ENCODE data around the gene RAB42. TPM values are rescaled to one million over a fixed set of nuclear protein-coding genes. Genes with fewer than 3 reads are reported as not detected.

The RAB42 gene
- total and polyA plus RNA-seq, 12 donors, result 0.17 to 3.4 (median 0.54) TPM

DNA sequence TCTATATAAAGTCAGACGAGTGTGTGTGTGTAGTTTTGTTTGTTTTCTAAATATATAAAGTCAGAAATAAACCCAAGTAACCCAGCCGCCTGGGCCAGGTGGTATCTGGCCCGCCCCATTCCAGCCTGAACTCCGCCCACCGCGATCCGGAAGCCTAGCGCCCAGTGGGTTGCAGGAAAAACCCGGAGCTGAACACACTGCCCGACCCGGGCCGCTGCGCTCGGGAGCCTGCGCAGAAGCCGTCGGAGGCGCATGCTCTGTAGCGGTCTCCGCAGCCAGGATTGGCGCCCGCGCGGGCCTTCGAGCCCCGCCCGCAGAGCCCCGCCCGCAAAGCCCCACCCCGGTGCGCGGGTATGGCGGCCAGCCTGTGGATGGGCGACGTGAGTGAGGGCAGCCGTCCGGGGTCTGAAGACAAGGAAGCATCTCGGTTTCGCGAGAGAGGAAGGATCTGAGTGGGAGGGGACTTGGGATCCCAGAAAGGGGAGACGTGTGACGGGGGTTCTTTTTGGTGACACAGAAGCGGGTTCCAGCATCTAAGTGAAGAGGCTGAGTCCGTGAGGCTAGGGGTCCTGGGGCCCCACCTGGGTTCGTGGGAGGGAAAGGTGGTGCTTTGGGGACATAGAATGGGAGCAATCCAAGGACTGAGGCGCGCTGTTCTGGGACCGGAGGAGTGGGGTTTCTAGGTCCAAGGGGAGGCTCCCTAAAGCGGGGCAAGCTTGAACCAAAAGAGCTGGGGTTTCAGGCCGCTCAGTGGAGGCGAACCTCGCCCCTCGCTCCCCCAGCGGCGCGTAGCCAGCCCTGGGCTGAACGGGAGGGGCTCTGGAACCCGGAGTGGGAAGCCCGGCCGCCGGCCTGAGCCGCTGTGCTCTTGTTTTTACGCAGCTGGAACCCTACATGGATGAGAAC, 39.1 kb upstream of the RAB42 start, which contains the start of gene TRNAU1AP:
Gene TRNAU1AP, plus strand, starts transcription at position 328 of the 906 bp plus-strand sequence. Its CDS starts 26 bp downstream, at position 354.
- Histone ChIP-seq H3K27me3 (no peaks in the 10 kb centered on the region), H3K9me3 (no peaks in the 10 kb centered on the region), H3K27ac (peak within 1 kb of the TSS; percentile 43 to 92 (median 86)), H3K36me3 (peaks cover 0 to 40% (median 12%) of the 10 kb centered on the region in 9 donors), H3K4me3 (peak within 1 kb of the TSS; percentile 66 to 96 (median 88)), H3K4me1 (peaks cover 0 to 25% (median 10%) of the 10 kb centered on the region in 9 donors)
- peak; percentile 97 for DNase-seq
- TF ChIP-seq CTCF (IDR thresholded peaks at IDR 0.05), result peak in 1 of 9 donors; percentile 3
- ATAC-seq, result peak; percentile 98 to 99 (median 99)
- 0% methylated on average over 63 of the region's 63 CpGs for WGBS, 2 donors
- intact Hi-C loops (cut with DNase I), result loop anchor here in 6 of 10 donors (1.0 to 10.0 kb wide), 6 partner anchors 28 to 184 kb away; partner anchors contain the start of genes RCC1 (in 2 of the 6) and PHACTR4 (in 1 of the 6)

DNA sequence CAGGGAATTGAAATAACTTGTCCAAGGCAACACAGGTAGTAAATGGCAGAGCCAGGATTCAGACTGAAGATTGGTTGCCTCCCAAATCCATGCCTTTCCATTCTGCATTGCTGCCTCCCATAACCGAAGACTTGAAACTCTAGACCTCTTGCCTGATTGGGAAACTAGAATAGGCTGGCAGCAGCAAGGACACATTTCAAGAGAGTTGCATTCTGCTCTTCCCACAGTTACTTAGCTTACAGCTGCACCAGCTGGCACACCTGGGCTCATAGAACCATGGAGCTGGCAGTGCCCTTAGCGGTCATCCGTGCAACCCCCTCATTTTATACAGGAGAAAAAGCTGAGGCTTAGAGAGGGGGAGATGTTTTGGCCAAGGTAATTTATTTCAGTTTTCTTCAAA, 31.2 kb upstream of the RAB42 start:
- H3K4me3 ChIP-seq, result no peak overlapping the region
- intact Hi-C loops (cut with DNase I), result no loop called here
- DNase-seq, result no peak
- H3K27me3 ChIP-seq, result no peaks in the 10 kb centered on the region
- no peak for ATAC-seq
- WGBS, 2 donors, result 91 to 93% methylated on average over 3 of the region's 3 CpGs
- peaks cover 5 to 100% (median 78%) of the 10 kb centered on the region in 9 donors for H3K36me3 ChIP-seq
- no peak for TF ChIP-seq CTCF (IDR thresholded peaks at IDR 0.05)
- H3K27ac ChIP-seq, result no peak overlapping the region
- no peaks in the 10 kb centered on the region for H3K9me3 ChIP-seq
- no peaks in the 10 kb centered on the region for H3K4me1 ChIP-seq

DNA sequence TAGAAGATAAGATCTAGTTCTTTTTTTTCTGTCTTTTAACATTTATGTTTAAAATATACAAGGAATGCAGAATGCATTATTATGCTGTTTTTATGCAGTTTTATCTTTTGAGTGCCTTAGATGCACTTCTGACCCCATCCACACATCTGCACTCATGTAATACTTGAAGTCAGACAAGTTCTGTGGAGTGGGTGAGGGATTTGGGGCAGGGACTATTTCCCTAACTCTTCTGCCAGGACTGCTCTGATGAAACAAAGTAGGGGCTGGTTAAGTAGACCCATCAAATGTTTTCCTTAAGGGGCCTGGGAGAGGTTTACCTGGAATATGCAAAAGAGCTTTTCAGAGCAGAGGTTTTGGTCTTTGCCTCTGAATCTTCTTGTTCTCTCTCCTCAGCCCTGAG, 27.8 kb upstream of the RAB42 start:
- ATAC-seq, result no peak
- Histone ChIP-seq H3K27me3 (no peaks in the 10 kb centered on the region), H3K36me3 (peaks cover 5 to 100% (median 91%) of the 10 kb centered on the region in 9 donors), H3K27ac (no peak overlapping the region), H3K4me1 (no peaks in the 10 kb centered on the region), H3K4me3 (no peak overlapping the region), H3K9me3 (no peaks in the 10 kb centered on the region)
- intact Hi-C loops (cut with DNase I), result no loop called here
- no peak for DNase-seq
- no peak for TF ChIP-seq CTCF (IDR thresholded peaks at IDR 0.05)

DNA sequence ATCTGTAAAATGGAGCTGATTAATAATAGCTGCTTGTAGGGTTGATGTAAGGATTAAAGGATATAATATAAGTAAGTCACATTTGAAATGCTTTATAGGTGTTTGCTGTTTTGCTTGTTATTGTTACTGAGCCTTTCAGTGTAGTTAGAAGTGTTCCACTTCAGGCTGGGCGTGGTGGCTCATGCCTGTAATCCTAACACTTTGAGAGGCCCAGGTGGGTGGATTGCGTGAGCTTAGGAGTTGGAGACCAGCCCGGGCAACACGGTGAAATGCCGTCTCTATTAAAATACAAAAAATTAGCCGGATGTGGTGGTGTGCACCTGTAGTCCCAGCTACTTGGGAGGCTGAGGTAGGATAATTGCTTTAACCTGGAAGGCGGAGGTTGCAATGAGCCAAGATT, 27.0 kb upstream of the RAB42 start:
- DNase-seq, result no peak
- intact Hi-C loops (cut with DNase I), result no loop called here
- no peak for ATAC-seq
- Histone ChIP-seq H3K27me3 (no peaks in the 10 kb centered on the region), H3K27ac (no peak overlapping the region), H3K9me3 (no peaks in the 10 kb centered on the region), H3K4me1 (no peaks in the 10 kb centered on the region), H3K36me3 (peaks cover 5 to 100% (median 86%) of the 10 kb centered on the region in 9 donors), H3K4me3 (no peak overlapping the region)
- WGBS, 2 donors, result 97 to 100% methylated on average over 7 of the region's 7 CpGs
- TF ChIP-seq CTCF (IDR thresholded peaks at IDR 0.05), result no peak
